GM11168 (cell line): ENCODE results near the gene OR5K3.
"Not testable (repeated sequence)": the region's sequence is repeated elsewhere in the genome, so short reads cannot be mapped to it uniquely, and the experiment has no call there.

Source experiments
- in situ Hi-C: fragments of 300-500 bp; cut with MboI; formaldehyde crosslinking; loops from one replicate; pipeline ENCODE4 v1.12.0; 2022; ENCODE audit warnings: low sequenced_read_pairs; ENCODE audit not compliant: unreplicated experiment

OR5K3 gene, protein sequence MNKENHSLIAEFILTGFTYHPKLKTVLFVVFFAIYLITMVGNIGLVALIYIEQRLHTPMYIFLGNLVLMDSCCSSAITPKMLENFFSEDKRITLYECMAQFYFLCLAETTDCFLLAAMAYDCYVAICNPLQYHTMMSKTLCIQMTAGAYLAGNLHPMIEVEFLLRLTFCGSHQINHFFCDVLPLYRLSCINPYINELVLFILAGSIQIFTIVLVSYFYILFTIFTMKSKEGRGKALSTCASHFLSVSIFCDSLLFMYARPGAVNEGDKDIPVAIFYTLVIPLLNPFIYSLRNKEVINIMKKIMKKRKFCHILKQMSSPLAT

DNA sequence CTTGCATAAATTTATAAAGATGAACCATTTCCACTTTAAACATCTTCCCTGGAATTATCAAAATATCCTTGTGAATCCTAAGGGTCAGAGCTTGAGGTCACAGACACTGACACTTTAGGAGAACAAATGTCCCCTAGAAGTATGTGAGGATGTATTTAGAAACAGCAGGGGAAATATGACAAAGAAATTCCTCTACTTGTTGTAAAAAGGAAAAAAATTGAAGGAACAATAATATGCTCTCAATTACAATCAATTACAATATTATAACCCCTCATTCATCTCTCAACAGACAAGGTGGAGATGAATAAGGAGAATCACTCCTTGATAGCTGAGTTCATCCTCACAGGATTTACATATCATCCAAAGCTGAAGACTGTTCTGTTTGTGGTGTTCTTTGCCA lies at the start of gene OR5K3:
OR5K3 (plus strand) TSS at position 301 of the 400 bp plus-strand sequence; CDS start at position 301, 0 bp downstream.
- in situ Hi-C loops: no loop called here

DNA sequence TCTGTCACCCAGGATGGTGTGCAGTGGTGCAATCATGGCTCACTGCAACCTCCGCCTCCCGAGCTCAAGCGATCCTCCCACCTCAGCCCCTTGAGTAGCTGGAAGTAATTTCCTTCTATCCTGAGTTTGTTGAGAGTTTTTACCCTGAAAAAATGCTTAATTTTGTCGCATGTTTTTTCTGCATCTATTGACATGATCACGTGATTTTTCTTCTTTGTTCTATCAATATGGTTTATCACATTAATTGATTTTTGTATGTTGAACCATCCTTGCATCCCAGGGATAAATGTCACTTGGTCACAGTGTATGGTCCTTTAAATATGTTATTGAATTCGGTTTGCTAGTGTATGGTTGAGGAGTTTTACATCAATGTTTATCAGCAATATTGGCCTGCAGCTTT lies 48.7 kb upstream of the OR5K3 start:
- in situ Hi-C loops: loop anchor here (25.0 kb wide), 3 partner anchors 154 to 554 kb away; partner anchors contain the start of gene CPOX

DNA sequence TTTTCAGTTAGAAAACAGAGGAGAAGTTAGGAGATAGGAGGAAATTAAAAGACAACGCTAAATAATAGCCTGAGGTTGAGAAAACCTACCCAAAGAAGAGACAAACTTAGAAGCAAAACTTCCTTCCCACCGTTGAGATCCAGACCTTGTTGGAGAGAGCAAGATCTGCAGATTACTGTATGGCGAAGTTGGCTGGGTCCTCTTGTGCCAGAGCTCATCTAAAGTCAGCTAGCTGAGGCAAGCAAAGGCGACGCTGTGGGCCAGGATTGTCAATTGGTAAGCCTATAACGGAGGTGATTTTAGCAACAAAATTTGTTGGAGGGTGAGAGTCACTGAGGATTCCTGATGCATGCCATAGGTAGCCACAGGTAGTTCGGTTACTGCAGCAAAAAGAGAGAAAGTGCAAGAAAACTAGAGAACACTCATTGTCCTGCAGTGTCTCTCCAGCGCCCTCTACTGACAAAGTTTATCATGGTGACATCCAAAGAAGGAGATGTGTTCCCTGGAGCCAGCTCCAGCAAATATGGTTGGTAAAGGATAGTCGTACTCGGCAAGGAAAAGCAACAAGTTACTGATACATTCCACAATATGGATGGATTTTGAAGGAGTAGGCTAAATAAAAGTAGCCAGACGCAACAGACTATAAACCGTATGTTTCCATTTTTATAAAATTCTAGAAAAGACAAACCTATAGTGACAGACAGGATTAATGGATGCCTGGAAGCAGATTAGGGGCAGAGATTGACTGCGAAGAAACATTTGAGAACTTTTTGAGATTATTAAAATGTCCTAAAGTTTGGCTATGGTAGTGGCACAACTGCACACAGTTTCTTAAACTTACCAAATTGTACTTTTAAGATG lies 46.6 kb upstream of the OR5K3 start:
- in situ Hi-C loops: loop anchor here (25.0 kb wide), 3 partner anchors 157 to 557 kb away; partner anchors contain the start of gene CPOX

DNA sequence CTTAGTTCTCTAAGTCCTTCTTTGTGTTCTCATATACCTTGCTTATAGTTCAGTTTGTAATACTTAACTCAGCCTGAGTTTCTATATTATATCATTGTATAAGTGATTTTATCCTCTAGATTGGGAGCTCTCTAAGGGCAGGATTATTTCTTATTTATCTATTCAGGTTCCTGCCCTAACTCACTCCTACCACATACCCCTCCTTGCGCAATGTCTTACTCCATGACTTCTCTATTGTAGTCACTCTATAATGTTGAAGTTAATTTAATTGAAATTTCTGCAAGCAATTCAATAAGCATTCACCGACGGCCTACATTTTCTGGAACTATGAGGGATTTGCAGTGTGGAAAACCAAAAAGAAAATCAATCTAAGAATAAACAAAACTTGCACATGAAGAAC lies 40.4 kb upstream of the OR5K3 start:
- in situ Hi-C loops: loop anchor here (25.0 kb wide), 1 partner anchor 162 kb away; the partner anchor contains the start of gene CLDND1

DNA sequence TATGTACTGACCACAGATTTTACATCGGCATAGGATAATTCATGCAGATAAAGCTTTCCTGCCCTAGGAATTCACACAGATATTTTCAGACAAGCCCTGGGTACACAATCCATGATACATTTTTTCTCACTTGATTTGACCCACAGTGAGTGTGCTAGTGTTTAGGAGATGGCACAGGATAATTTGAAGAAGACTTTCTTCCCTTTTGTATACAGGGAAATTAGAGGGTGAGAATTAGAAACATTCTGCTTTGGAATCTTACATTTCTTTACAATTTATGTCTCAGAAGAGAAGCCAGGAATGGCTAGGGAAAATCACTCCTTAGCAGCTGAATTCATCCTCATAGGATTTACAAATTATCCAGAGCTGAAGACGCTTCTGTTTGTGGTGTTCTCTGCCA lies 36.9 kb upstream of the OR5K3 start, which contains the start of gene OR5K4:
OR5K4 (plus strand) TSS at position 301 of the 400 bp plus-strand sequence; CDS start at position 301, 0 bp downstream.
- in situ Hi-C loops: loop anchor here (25.0 kb wide), 1 partner anchor 159 kb away; the partner anchor contains the start of gene CLDND1

DNA sequence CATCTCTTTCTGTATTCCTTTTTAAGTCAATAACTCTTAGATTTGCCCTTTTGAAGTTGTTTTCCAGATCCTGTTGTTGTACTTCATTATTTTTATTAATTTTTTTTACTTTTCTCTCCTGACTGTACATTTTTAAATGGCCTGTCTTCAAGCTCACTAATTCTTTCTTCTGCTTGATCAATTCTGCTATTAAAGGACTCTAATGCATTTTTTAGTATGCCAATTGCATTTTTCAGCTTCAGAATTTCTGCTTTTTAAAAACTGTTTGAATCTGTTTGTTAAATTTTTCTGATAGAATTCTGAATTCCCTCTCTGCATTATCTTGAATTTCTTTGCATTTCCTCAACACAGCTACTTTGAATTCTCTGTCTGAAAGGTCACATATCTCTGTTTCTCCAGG lies 31.2 kb upstream of the OR5K3 start:
- in situ Hi-C loops: loop anchor here (25.0 kb wide), 1 partner anchor 153 kb away; the partner anchor contains the start of gene CLDND1

DNA sequence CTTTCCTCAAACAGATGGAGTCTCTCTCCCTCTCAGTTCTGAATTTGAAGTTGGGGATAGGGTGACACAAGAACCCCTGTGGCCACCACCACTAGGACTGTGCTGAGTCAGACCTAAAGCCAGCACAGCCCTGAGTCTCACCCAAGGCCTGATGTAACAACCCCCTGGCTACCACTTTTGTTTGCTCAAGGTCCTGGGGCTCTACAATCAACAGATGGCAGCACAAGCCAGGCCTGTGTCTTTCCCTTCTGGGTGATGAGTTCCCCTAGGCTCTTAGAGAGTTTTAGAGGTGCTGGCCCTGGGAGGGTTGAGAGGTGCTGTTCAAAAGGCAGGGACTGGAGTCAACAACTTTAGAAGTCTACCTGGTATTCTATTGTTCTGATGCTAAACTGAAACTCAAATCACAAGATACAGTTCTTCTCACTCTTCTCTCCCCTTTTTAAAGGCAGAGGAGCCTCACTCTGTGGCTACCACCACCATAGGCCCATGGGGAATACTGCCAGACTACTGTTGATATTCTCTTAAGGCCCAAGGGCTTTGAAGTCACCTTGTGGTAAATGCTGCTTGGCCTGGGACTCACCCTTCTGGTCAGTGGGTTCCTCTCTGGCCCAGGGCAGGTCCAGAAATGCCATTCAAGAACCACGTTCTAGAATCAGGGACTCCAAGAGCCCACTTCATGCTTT lies 30.3 kb upstream of the OR5K3 start:
- in situ Hi-C loops: loop anchor here (25.0 kb wide), 1 partner anchor 152 kb away; the partner anchor contains the start of gene CLDND1

DNA sequence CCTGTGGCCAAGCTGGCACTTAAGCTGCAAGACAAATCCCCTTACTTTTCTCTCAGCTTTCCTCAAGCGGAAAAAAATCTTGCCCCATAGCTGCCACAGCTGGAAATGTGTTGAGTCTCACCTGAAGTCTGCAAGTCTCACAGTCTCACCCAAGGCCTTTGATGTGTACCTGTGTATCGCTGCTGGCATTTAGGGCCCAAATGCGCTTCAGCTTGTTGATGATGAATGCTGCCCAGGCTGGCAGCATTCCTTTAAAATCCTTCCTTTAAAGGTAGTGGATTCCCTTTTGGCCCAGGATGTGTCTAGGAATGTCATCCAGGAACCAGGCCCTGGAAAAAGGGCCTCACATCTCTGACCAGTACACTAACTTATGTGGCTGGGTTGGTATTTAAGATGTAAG lies 29.8 kb upstream of the OR5K3 start:
- in situ Hi-C loops: loop anchor here (25.0 kb wide), 1 partner anchor 152 kb away; the partner anchor contains the start of gene CLDND1

DNA sequence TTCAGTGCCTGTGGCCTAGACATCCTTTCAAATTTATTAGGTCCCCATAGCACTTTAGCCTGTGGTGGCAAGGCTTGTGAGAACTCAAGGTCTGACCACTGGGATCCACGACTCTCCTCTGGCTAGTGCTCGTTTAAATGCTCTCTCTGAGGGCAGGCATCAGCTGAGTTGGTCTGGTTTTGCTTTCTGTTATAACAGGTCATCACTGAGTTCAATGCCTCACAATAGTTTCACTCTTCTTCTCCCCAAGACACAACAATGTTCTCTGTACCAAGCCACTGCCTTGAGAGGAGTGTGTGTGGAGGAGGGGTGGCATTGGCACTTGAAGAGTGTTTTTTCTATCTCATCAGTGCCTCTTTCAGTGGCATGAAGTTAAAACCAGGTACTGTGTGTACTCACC lies 29.2 kb upstream of the OR5K3 start:
- in situ Hi-C loops: loop anchor here (25.0 kb wide), 1 partner anchor 151 kb away; the partner anchor contains the start of gene CLDND1

DNA sequence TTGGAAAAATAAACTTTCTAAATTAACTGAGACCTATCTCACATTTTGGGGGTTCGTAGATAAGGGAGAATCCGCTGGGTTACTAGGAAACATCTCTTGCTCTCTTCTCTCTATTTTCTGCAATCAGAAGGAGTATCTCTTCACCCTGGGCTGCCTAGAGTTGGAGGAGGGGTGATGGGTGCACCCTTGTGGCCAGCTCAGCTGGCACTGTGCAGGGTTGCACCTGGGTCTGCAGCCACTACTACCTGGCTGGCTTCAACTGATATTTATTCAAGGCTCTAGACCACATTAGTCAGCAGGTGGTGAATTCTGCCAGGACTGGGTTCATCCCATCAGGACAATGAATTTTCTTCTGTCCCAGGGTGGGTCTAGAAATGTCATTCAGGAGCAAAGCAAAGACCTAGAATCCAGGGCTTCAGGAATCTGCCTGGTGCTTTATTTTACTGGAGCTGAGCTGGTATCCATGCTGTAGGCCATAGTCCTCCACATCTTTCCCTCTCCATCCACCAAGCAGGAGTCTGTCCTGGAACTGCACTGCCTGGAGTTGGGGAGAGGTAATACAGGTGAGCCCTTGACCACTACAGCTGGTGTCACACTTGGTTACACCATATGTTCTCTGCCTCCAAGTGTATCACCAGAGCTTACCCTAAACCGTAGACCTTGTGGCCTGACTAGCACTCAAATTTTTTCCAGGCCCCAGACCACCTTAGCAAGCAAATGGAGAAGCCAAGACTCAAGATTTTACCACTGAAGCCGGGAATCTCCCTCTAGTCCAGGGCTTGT lies 22.8 kb upstream of the OR5K3 start:
- in situ Hi-C loops: loop anchor here (25.0 kb wide), 1 partner anchor 145 kb away; the partner anchor contains the start of gene CLDND1

DNA sequence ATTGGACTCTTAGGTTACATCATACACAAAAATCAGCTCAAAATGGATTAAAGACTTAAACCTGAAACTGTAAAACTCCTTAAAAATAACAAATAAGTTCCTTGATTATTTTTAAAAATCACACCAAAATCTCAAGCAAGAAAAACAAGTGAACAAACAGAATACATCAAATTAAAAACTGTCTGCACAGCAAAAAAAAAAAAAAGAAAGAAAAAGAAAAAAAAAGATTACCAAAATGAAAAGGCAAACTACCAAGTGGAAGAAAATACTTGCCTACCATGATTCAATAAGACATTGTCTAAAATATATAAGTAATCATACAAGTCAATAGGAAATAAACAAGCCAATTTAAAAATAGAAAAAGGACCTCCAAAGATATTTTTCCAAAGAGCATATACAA lies 19.3 kb upstream of the OR5K3 start:
- in situ Hi-C loops: loop anchor here (25.0 kb wide), 1 partner anchor 141 kb away; the partner anchor contains the start of gene CLDND1

DNA sequence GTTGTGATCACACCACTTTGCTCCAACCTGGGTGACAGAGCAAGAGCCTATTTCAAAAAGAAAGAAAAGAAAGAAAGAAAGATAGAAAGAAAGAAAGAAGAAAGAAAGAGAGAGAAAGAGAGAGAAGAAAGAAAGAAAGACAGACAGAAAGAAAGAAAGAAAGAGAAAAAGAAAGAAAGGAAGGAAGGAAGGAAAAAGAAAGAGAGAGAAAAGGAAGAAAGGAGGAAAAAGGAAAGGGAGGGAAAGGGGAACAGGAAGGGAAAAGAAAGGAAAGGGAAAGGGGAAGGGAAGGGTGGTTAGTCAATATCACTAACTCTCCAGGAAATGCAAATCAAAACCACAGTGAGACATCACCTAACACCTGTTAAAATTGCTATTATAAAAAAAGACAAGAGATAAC lies 18.6 kb upstream of the OR5K3 start:
- in situ Hi-C loops: loop anchor here (25.0 kb wide), 1 partner anchor 140 kb away; the partner anchor contains the start of gene CLDND1

DNA sequence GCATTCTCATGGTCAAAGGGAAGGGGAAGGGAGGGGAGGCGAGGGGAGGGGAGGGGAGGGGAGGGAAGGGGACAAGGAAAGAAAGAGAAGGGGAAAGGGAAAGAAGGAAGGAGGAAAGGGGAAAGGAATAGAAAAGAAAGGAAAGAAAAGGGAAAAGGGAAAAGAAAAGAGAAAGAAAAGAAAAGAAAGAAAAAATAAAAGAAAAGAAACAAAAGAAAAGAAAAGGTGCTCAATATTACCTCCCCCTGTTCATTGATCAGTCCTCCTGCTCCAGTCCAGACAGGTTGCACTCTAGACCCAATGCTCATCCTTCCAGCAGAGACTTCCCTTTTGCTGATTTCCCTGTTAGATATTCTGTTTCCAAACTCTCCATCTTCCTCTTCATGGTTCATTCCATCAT lies 18.0 kb upstream of the OR5K3 start:
- in situ Hi-C loops: loop anchor here (25.0 kb wide), 1 partner anchor 140 kb away; the partner anchor contains the start of gene CLDND1

DNA sequence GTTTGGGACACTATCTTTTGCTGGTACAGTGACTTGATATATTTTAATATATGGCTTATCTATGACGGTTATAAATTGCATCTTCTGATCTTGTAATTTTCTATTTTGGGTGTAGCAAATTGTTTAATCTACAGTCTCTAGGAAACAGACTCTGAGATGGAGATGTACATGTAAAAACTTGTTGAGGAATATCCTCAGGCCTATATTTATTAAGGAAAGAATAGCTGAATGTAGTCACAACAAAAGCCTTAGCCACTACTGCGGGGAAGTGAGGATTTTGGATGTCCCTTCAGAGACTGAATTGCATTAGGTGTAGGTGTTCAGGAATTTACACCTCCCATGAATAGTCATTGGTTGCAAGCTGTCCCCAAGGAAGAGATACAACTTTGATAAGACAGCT lies 13.8 kb upstream of the OR5K3 start:
- in situ Hi-C loops: no loop called here

DNA sequence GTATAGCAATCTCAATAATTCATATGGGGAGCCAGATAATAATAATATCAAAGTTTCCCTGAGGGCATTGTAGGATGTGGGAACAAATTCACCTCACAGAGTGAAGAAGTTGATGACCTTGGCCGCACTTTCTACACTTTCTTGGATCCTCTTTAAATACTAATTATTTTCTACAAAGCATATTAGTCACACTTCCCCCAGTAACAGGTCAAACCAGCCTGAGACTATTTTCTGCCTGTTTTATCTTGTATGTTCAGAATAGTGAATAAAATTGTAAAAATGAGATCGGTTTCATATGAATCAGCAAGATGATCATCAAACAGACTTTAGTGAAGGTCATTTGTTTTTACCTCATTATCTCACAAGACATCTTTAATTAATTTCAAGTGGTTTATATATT lies 2.3 kb upstream of the OR5K3 start:
- in situ Hi-C loops: no loop called here

DNA sequence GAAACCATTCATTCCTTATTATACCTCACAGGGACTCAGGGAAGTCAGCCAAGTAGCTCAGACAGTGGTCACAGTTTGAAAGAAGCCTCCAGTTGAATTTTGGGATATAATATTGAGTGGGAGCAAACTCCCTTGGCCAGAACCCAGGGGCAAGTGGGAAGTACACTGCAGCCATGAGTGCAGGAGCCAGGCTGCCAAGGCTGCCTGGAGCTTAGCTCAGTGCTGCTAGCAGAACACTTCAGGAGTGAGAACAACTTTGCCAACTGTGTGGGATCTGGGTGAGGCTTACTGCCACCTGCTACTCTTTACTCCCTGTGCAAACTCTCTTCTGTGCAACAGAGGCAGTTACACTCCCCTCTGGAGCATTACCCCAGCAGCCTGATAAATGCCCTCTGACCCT lies 4.6 kb downstream of the OR5K3 start:
- in situ Hi-C loops: no loop called here

DNA sequence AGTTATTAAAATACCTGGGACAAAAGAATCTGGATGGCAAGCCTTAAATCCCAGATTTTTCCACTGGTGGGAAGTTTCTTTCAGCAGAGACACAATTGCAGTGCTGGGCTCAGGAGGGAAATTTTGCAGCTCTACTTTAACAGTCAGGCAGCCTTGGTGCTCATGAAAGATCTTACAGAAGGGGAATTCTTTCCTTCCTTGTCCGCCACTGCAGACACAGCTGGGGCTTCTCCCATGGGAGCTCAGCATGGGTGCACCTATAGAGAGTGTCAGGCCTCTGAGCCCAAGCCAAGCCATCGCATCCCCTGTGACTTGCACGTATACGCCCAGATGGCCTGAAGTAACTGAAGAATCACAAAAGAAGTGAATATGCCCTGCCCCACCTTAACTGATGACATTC lies 6.0 kb downstream of the OR5K3 start:
- in situ Hi-C loops: not testable (repeated sequence)

DNA sequence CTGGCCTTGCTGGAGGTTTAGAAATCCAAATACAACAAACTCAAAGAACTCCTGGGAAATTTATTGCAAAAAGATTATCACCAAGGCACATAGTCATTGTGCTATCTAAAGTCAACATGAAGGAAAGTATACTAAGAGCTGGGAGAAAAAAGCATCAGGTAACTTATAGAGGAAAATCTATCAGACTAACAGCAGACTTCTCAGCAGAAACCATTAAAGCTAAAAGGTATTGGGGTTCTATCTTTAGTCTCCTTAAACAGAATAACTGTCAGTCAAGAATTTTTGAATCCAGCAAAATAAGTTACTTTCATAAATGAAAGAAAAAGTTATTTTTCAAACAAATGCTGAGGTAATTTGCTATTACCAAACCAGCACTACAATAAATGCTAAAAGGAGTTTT lies 8.0 kb downstream of the OR5K3 start:
- in situ Hi-C loops: no loop called here

DNA sequence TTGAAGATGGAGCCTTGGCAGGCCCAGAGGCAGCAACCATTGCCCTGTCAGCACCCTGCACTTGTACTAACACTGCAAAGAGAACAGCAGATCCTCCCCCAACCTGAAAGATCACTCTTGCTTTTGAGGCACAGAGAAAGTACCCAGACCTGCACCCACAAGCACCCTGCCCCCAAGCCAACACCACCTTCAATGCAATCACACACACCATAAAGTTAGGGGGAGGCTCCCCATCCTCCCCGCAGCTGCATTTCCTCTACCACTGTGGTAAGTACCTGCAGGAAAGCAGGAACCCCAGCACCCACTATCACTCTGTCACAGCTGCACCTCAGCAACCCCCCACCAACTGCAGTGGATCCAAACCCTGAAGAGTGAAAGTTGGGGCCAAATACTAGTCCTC lies 12.0 kb downstream of the OR5K3 start:
- in situ Hi-C loops: no loop called here
